Neural progenitor cell (in vitro differentiated cells): ENCODE data around the gene SLC10A7. TPM values are rescaled to one million over a fixed set of nuclear protein-coding genes. Genes with fewer than 3 reads are reported as not detected.
A peak's percentile ranks its signal among the peaks of the same experiment; 100 is the strongest.

Source experiments
- DNase-seq: peaks from one replicate; pipeline ENCODE4 v3.0.0-alpha.2; 2016; ENCODE audit warnings: low spot score
- H2AFZ ChIP-seq: fragments of 200-600 bp; sonication (generic); replicated peaks from 2 replicates; pipeline ENCODE4 v1.6.1; 2016; ENCODE audit warnings: antibody characterized with exemption
- H3F3A ChIP-seq: fragments of 200-600 bp; sonication (generic); 2 replicates; pipeline ENCODE4 v1.6.1; 2016; ENCODE audit warnings: antibody characterized with exemption, low read depth
- H3K27ac ChIP-seq: fragments of 200-600 bp; sonication (generic); 2 replicates; pipeline ENCODE4 v1.5.1; 2016; ENCODE audit warnings: mild to moderate bottlenecking
- H3K27me3 ChIP-seq: fragments of 200-600 bp; sonication (generic); 2 replicates; pipeline ENCODE4 v1.6.1; 2016; ENCODE audit warnings: mild to moderate bottlenecking, moderate library complexity
- H3K36me3 ChIP-seq: fragments of 200-600 bp; sonication (generic); 2 replicates; pipeline ENCODE4 v1.5.1; 2016
- H3K4me1 ChIP-seq: fragments of 200-600 bp; sonication (generic); 2 replicates; pipeline ENCODE4 v1.6.1; 2016; ENCODE audit warnings: mixed run types
- H3K4me2 ChIP-seq: fragments of 200-600 bp; sonication (generic); 2 replicates; pipeline ENCODE4 v1.6.1; 2016
- H3K4me3 ChIP-seq: fragments of 200-600 bp; sonication (generic); 2 replicates; pipeline ENCODE4 v1.5.1; 2016
- H3K79me2 ChIP-seq: fragments of 200-600 bp; sonication (generic); 2 replicates; pipeline ENCODE4 v1.6.1; 2016; ENCODE audit warnings: low read depth
- H3K9ac ChIP-seq: fragments of 200-600 bp; sonication (generic); 2 replicates; pipeline ENCODE4 v1.6.1; 2016
- H3K9me3 ChIP-seq: fragments of 200-600 bp; sonication (generic); 2 replicates; pipeline ENCODE4 v1.5.1; 2016; ENCODE audit warnings: low read depth
- H4K20me1 ChIP-seq: fragments of 200-600 bp; sonication (generic); 2 replicates; pipeline ENCODE4 v1.6.1; 2016; ENCODE audit warnings: low read depth
- H3K27ac Mint-ChIP-seq: 3 replicates; pipeline ENCODE4 v1.8.0; 2021; ENCODE audit warnings: mixed read lengths
- H3K27me3 Mint-ChIP-seq: 2 replicates; pipeline ENCODE4 v1.8.0; 2022; ENCODE audit warnings: low read depth, mild to moderate bottlenecking, inconsistent platforms, moderate library complexity, mixed read lengths; ENCODE audit not compliant: insufficient read depth
- H3K36me3 Mint-ChIP-seq: 3 replicates; pipeline ENCODE4 v1.8.0; 2021; ENCODE audit warnings: mixed read lengths
- H3K4me1 Mint-ChIP-seq: 3 replicates; pipeline ENCODE4 v1.8.0; 2021; ENCODE audit warnings: mixed read lengths
- H3K4me3 Mint-ChIP-seq: 3 replicates; pipeline ENCODE4 v1.8.0; 2021; ENCODE audit warnings: mild to moderate bottlenecking, moderate library complexity, mixed read lengths
- H3K9me3 Mint-ChIP-seq: 3 replicates; pipeline ENCODE4 v1.8.0; 2020; ENCODE audit warnings: mixed read lengths
- CTCF ChIP-seq: fragments of 200-600 bp; sonication (generic); IDR thresholded peaks from 2 replicates; pipeline ENCODE4 v1.5.1; 2017; ENCODE audit warnings: antibody characterized with exemption, mild to moderate bottlenecking
- EZH2 ChIP-seq: fragments of 200-600 bp; sonication (generic); IDR thresholded peaks from 2 replicates; pipeline ENCODE4 v1.6.1; 2017; ENCODE audit warnings: antibody characterized with exemption, mild to moderate bottlenecking, moderate library complexity
- EZH2phosphoT487 ChIP-seq: fragments of 200-600 bp; sonication (generic); IDR thresholded peaks from 2 replicates; pipeline ENCODE4 v1.6.1; 2017; ENCODE audit warnings: antibody characterized with exemption
- total RNA-seq: library from RNA; depleted of rRNA; stranded (reverse); fragments of >200 nt; gene quantifications from 2 replicates; pipeline ENCODE4 v1.2.3, GENCODE V29; 2015; ENCODE audit warnings: low replicate concordance

The SLC10A7 gene
- total RNA-seq, result 5.0 and 9.9 TPM in 2 replicates

- Histone ChIP-seq H3K4me2 (peak within 1 kb of the TSS; percentile 97), H4K20me1 (no peaks in the 10 kb centered on the region), H3K27me3 (peaks cover 35% of the 10 kb centered on the region), H3K79me2 (no peaks in the 10 kb centered on the region), H3K9me3 (no peaks in the 10 kb centered on the region), H3F3A (peaks cover 12% of the 10 kb centered on the region), H3K27ac (no peak within 1 kb of the TSS), H3K4me1 (no peaks in the 10 kb centered on the region), H3K4me3 (peak within 1 kb of the TSS; percentile 82), H3K36me3 (no peaks in the 10 kb centered on the region), H2AFZ (peak within 1 kb of the TSS; percentile 100), H3K9ac (peak within 1 kb of the TSS; percentile 47)
- Mint-ChIP-seq H3K27me3 (no peaks in the 10 kb centered on the region), H3K36me3 (no peaks in the 10 kb centered on the region), H3K4me1 (peaks cover 4% of the 10 kb centered on the region), H3K9me3 (no peaks in the 10 kb centered on the region), H3K4me3 (no peak within 1 kb of the TSS), H3K27ac (no peak within 1 kb of the TSS)
- peak; percentile 83 for DNase-seq
- TF ChIP-seq CTCF (no peak), EZH2phosphoT487 (no peak), EZH2 (no peak)
These were observed at the start of gene SLC10A7 for GRCh38 chr4:146521541-146522097. Gene SLC10A7, minus strand, starts transcription at chr4:146521940. Its CDS starts 223 bp downstream, at chr4:146521717.

- Histone ChIP-seq H3K79me2 (no peaks in the 10 kb centered on the region), H3K27ac (no peak overlapping the region), H3K27me3 (no peaks in the 10 kb centered on the region), H3K9me3 (no peaks in the 10 kb centered on the region), H3K4me1 (no peaks in the 10 kb centered on the region), H3K9ac (no peak overlapping the region), H4K20me1 (no peaks in the 10 kb centered on the region), H3F3A (no peaks in the 10 kb centered on the region), H3K4me3 (no peak overlapping the region), H2AFZ (no peak overlapping the region), H3K36me3 (no peaks in the 10 kb centered on the region), H3K4me2 (no peak overlapping the region)
- no peaks in the 10 kb centered on the region for H3K9me3 Mint-ChIP-seq
- TF ChIP-seq EZH2phosphoT487, result no peak
- TF ChIP-seq EZH2, result no peak
- no peaks in the 10 kb centered on the region for H3K4me1 Mint-ChIP-seq
- no peak overlapping the region for H3K4me3 Mint-ChIP-seq
- no peak for DNase-seq
- no peak overlapping the region for H3K27ac Mint-ChIP-seq
- no peaks in the 10 kb centered on the region for H3K36me3 Mint-ChIP-seq
- peaks cover 2% of the 10 kb centered on the region for H3K27me3 Mint-ChIP-seq
These were observed 45.7 kb upstream of the SLC10A7 start for GRCh38 chr4:146567396-146567795.

- no peaks in the 10 kb centered on the region for H3K4me1 ChIP-seq
- Mint-ChIP-seq H3K27ac (no peak overlapping the region), H3K27me3 (peaks cover 2% of the 10 kb centered on the region), H3K4me1 (no peaks in the 10 kb centered on the region), H3K4me3 (no peak overlapping the region), H3K9me3 (no peaks in the 10 kb centered on the region), H3K36me3 (no peaks in the 10 kb centered on the region)
- no peaks in the 10 kb centered on the region for H3F3A ChIP-seq
- no peaks in the 10 kb centered on the region for H3K27me3 ChIP-seq
- TF ChIP-seq EZH2phosphoT487 (no peak), EZH2 (no peak), CTCF (no peak)
- no peak for DNase-seq
- no peak overlapping the region for H2AFZ ChIP-seq
- no peak overlapping the region for H3K27ac ChIP-seq
- no peaks in the 10 kb centered on the region for H3K36me3 ChIP-seq
- no peaks in the 10 kb centered on the region for H3K9me3 ChIP-seq
- no peak overlapping the region for H3K9ac ChIP-seq
- no peak overlapping the region for H3K4me3 ChIP-seq
- H4K20me1 ChIP-seq, result no peaks in the 10 kb centered on the region
- no peak overlapping the region for H3K4me2 ChIP-seq
- H3K79me2 ChIP-seq, result no peaks in the 10 kb centered on the region
These were observed 42.8 kb upstream of the SLC10A7 start for GRCh38 chr4:146564492-146564891.

GRCh38 chr4:146550161-146550560, 28.4 kb upstream of the SLC10A7 start:
- no peaks in the 10 kb centered on the region for H3F3A ChIP-seq
- no peak overlapping the region for H3K9ac ChIP-seq
- H3K9me3 Mint-ChIP-seq, result no peaks in the 10 kb centered on the region
- no peak overlapping the region for H3K4me2 ChIP-seq
- H4K20me1 ChIP-seq, result no peaks in the 10 kb centered on the region
- H3K27me3 ChIP-seq, result no peaks in the 10 kb centered on the region
- H3K9me3 ChIP-seq, result no peaks in the 10 kb centered on the region
- no peak overlapping the region for H2AFZ ChIP-seq
- TF ChIP-seq CTCF, result no peak
- no peak for TF ChIP-seq EZH2phosphoT487
- TF ChIP-seq EZH2, result no peak
- no peaks in the 10 kb centered on the region for H3K79me2 ChIP-seq
- no peak overlapping the region for H3K4me3 Mint-ChIP-seq
- no peak overlapping the region for H3K27ac Mint-ChIP-seq
- H3K4me3 ChIP-seq, result no peak overlapping the region
- H3K4me1 Mint-ChIP-seq, result no peaks in the 10 kb centered on the region
- H3K36me3 Mint-ChIP-seq, result no peaks in the 10 kb centered on the region
- no peaks in the 10 kb centered on the region for H3K36me3 ChIP-seq
- no peaks in the 10 kb centered on the region for H3K27me3 Mint-ChIP-seq
- H3K27ac ChIP-seq, result no peak overlapping the region
- DNase-seq, result no peak
- H3K4me1 ChIP-seq, result no peaks in the 10 kb centered on the region
